ENCODE data around the gene ILF2. TPM values are rescaled to one million over a fixed set of nuclear protein-coding genes. Genes with fewer than 3 reads are reported as not detected.

The ILF2 gene
- polyA plus RNA-seq, 1 of the 3 experiments (the other 2 are of a cell fraction) = 189 TPM

DNA sequence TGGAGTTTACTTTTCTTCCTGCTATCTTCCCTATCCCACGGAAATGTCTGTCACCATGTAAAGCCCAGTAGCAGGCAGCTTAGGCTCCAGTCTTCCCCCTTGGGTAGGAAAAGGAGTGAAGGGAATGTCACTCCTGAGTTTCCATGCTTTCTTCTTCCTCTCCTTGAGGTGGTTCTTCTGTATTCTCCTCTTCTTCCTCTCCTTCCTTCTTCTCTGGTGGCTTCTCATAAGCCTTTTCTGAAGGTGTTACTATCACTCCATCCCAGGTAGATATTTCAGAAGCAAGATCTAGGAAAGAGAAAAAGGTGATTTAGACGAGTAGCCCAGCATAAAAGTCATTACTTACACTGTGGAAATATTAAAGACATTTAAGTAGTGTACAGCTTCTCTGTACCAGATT, 8.5 kb downstream of the ILF2 start:
- Histone ChIP-seq H3K4me2 (no peak overlapping the region), H3K79me2 (ENCODE audit: insufficient read depth) (peaks cover 34% of the 10 kb centered on the region), H3K36me3 (replicated peaks in 1 of 2; ENCODE audit: control insufficient read depth in 1 of 2, insufficient read depth in 2 of 2, low read length in 1 of 2) (peaks cover 58 to 66% of the 10 kb centered on the region in 2 experiments), H3K9ac (no peak overlapping the region), H3K4me1 (ENCODE audit: control insufficient read depth in 1 of 2, insufficient read depth in 2 of 2, low read depth in 1 of 2, low read length in 1 of 2) (peaks cover 0 to 5% of the 10 kb centered on the region in 2 experiments; a peak in 1 of 4 replicates), H4K20me1 (ENCODE audit: insufficient read depth) (no peaks in the 10 kb centered on the region), H3K27me3 (ENCODE audit: insufficient read depth) (no peaks in the 10 kb centered on the region), H3K9me2 (no peaks in the 10 kb centered on the region), H2AFZ (ENCODE audit: low read depth) (no peak overlapping the region), H3K4me3 (ENCODE audit: low read depth in 2 of 2, low read length in 1 of 2) (no peak overlapping the region), H3K9me3 (no peaks in the 10 kb centered on the region), H3F3A (replicated peaks; ENCODE audit: insufficient read depth) (peaks cover 62% of the 10 kb centered on the region), H3K27ac (ENCODE audit: low read depth in 2 of 2, low read length in 1 of 2) (no peak overlapping the region; a peak in 1 of 4 replicates)
- TF ChIP-seq GABPA (IDR thresholded peaks at IDR 0.05; ENCODE audit: low read depth) (no peak), RFX5 (IDR thresholded peaks at IDR 0.05; ENCODE audit: low read length) (no peak), SMC3 (IDR thresholded peaks at IDR 0.05; ENCODE audit: low read depth, low read length) (no peak), RCOR1 (IDR thresholded peaks at IDR 0.05; ENCODE audit: low read length) (no peak), FOSL2 (IDR thresholded peaks at IDR 0.05; ENCODE audit: borderline replicate concordance, low read depth) (no peak), TAF1 (IDR thresholded peaks at IDR 0.05; ENCODE audit: borderline replicate concordance, low read depth, low read length) (no peak), RAD21 (IDR thresholded peaks at IDR 0.05; ENCODE audit: low read length) (no peak), TCF12 (IDR thresholded peaks at IDR 0.05) (no peak), GATA2 (CRISPR knock-in tag; IDR thresholded peaks at IDR 0.05) (no peak)
- no peak for DNase-seq
- CTCF ChIA-PET = interaction anchor here (1.1 to 1.9 kb wide), 2 partner anchors 9 to 14 kb away, joined by 4 to 6 read pairs; partner anchors contain the start of gene ILF2
- POLR2A ChIA-PET = no interaction called here
- 71% methylated on average over 2 of the region's 2 CpGs for WGBS (ENCODE audit: low lambda C conversion rate)

DNA sequence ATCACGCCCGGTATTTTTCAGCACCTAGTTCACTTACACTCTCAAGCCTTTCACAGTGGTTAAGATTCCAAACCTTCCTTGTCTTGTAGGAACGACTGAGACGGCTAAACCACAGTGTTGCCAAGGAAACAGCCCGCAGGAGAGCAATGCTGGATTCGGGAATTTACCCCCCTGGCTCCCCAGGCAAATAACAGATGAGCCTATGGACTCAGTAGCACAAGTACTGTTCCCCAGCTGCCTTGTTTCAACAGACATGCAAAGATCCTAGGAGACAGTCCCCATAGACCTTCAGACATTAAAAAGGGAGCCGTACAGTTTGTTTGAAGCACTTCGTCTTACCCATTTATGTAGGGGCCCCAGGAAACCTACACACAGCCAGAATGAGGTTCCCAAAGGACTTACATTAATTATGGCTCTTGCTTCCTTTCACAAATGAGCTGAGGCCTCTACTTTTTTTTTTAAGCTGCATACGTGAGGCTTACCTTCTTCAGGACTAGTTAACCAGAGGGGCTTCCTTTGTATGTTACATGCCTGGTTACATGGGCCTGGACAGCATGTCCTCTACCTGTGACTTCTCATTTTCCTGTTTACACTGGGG, 9.6 kb downstream of the ILF2 start:
- H3K9ac ChIP-seq = no peak overlapping the region
- peaks cover 24% of the 10 kb centered on the region for H3K79me2 ChIP-seq (ENCODE audit: insufficient read depth)
- H3K9me3 ChIP-seq = no peaks in the 10 kb centered on the region
- no peak overlapping the region for H2AFZ ChIP-seq (ENCODE audit: low read depth)
- POLR2A ChIA-PET = no interaction called here
- no peaks in the 10 kb centered on the region for H3K9me2 ChIP-seq
- 87% methylated on average over 9 of the region's 9 CpGs for whole genome bisulfite sequencing (ENCODE audit: low lambda C conversion rate)
- H3K27ac ChIP-seq (ENCODE audit: low read depth in 2 of 2, low read length in 1 of 2) = no peak overlapping the region
- peaks cover 0 to 5% of the 10 kb centered on the region in 2 experiments; a peak in 1 of 4 replicates for H3K4me1 ChIP-seq (ENCODE audit: control insufficient read depth in 1 of 2, insufficient read depth in 2 of 2, low read depth in 1 of 2, low read length in 1 of 2)
- TF ChIP-seq ZBTB33 (IDR thresholded peaks at IDR 0.05; ENCODE audit: borderline replicate concordance, low read depth) (no peak), FOXJ3 (CRISPR knock-in tag; IDR thresholded peaks at IDR 0.05) (no peak), EP300 (IDR thresholded peaks at IDR 0.05; ENCODE audit: borderline replicate concordance in 1 of 2, low read depth in 1 of 2, low read length in 1 of 2) (no peak), RAD21 (IDR thresholded peaks at IDR 0.05; ENCODE audit: low read length) (no peak), GATA2 (CRISPR knock-in tag; IDR thresholded peaks at IDR 0.05) (no peak), CHD2 (IDR thresholded peaks at IDR 0.05; ENCODE audit: low read length, partially characterized antibody) (no peak), SMC3 (IDR thresholded peaks at IDR 0.05; ENCODE audit: low read depth, low read length) (no peak), JUND (IDR thresholded peaks at IDR 0.05) (no peak), RXRA (IDR thresholded peaks at IDR 0.05; ENCODE audit: borderline replicate concordance, low read depth) (no peak), FOSL2 (IDR thresholded peaks at IDR 0.05; ENCODE audit: borderline replicate concordance, low read depth) (no peak), RFX5 (IDR thresholded peaks at IDR 0.05; ENCODE audit: low read length) (no peak), GABPA (IDR thresholded peaks at IDR 0.05; ENCODE audit: low read depth) (no peak), TEAD4 (IDR thresholded peaks at IDR 0.05; ENCODE audit: borderline replicate concordance, insufficient read depth) (no peak), IRF3 (IDR thresholded peaks at IDR 0.05; ENCODE audit: low read depth, low read length) (no peak)
- TF ChIP-seq, protein P1, sequence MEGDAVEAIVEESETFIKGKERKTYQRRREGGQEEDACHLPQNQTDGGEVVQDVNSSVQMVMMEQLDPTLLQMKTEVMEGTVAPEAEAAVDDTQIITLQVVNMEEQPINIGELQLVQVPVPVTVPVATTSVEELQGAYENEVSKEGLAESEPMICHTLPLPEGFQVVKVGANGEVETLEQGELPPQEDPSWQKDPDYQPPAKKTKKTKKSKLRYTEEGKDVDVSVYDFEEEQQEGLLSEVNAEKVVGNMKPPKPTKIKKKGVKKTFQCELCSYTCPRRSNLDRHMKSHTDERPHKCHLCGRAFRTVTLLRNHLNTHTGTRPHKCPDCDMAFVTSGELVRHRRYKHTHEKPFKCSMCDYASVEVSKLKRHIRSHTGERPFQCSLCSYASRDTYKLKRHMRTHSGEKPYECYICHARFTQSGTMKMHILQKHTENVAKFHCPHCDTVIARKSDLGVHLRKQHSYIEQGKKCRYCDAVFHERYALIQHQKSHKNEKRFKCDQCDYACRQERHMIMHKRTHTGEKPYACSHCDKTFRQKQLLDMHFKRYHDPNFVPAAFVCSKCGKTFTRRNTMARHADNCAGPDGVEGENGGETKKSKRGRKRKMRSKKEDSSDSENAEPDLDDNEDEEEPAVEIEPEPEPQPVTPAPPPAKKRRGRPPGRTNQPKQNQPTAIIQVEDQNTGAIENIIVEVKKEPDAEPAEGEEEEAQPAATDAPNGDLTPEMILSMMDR (IDR thresholded peaks at IDR 0.05) = no peak
- H3K4me3 ChIP-seq (ENCODE audit: low read depth in 2 of 2, low read length in 1 of 2) = no peak overlapping the region
- peaks cover 49 to 56% of the 10 kb centered on the region in 2 experiments for H3K36me3 ChIP-seq (replicated peaks in 1 of 2; ENCODE audit: control insufficient read depth in 1 of 2, insufficient read depth in 2 of 2, low read length in 1 of 2)
- no peaks in the 10 kb centered on the region for H3K27me3 ChIP-seq (ENCODE audit: insufficient read depth)
- no peak for DNase-seq
- no peak overlapping the region for H3K4me2 ChIP-seq
- CTCF ChIA-PET = interaction anchor here (1.2 to 1.9 kb wide), 2 partner anchors 10 to 17 kb away, joined by 5 to 6 read pairs; partner anchors contain the start of genes ILF2 and NPR1
- peaks cover 56% of the 10 kb centered on the region for H3F3A ChIP-seq (replicated peaks; ENCODE audit: insufficient read depth)
- H4K20me1 ChIP-seq (ENCODE audit: insufficient read depth) = no peaks in the 10 kb centered on the region

Data from SK-N-SH (cell line).